WTC11 (cell line): ENCODE data around the gene XRCC5.

Experiments used
- CTCF ChIP-seq: fragments of 200-600 bp; IDR thresholded peaks from 2 replicates; pipeline ENCODE4 v1.8.0; 2022; ENCODE audit warnings: antibody characterized with exemption
- ZBTB21 ChIP-seq: sonication (generic); formaldehyde crosslinking; IDR thresholded peaks from 2 replicates; pipeline ENCODE4 v1.8.1; 2023; ENCODE audit warnings: mild to moderate bottlenecking, missing genetic modification reagents, borderline replicate concordance

GRCh38 chr2:216159646-216160045 is 50.5 kb downstream of the XRCC5 start:
- TF ChIP-seq CTCF: no peak
- TF ChIP-seq ZBTB21: no peak
